Measurements from ENCODE around the gene SPDEF. TPM values are rescaled to one million over a fixed set of nuclear protein-coding genes. Genes with fewer than 3 reads are reported as not detected.

Gene SPDEF
- total and polyA plus RNA-seq, 2 donors from 2014 or later = 0.19 TPM; not detected in 1

GRCh38 chr6:34601706-34602105, 45.6 kb upstream of the SPDEF start:
- intact Hi-C loops (cut with DNase I) = loop anchor here (10.0 kb wide), 1 partner anchor 407 kb away; no protein-coding TSS in a partner anchor
- Histone ChIP-seq H3K27me3 (ENCODE audit: control insufficient read depth, insufficient read depth, low read length) (no peaks in the 10 kb centered on the region), H3K9me3 (ENCODE audit: control insufficient read depth in 2 of 3, insufficient read depth in 1 of 3, low read length in 3 of 3) (no peaks in the 10 kb centered on the region), H3K36me3 (ENCODE audit: control insufficient read depth in 2 of 3, insufficient read depth in 3 of 3, low read length in 3 of 3) (peaks cover 0 to 5% (median 0%) of the 10 kb centered on the region in 3 donors), H3K27ac (ENCODE audit: low read depth in 2 of 2, low read length in 2 of 2) (no peak overlapping the region), H3K9ac (ENCODE audit: low read length in 3 of 3) (no peak overlapping the region), H3K4me1 (ENCODE audit: control insufficient read depth in 2 of 3, insufficient read depth in 2 of 3, low read depth in 1 of 3, low read length in 3 of 3) (peaks cover 0 to 13% (median 9%) of the 10 kb centered on the region in 3 donors), H3K4me3 (ENCODE audit: low read length in 3 of 3) (no peak overlapping the region)
- FAIRE-seq (no peak), DNase-seq (no peak)
- TF ChIP-seq CTCF (IDR thresholded peaks at IDR 0.05; ENCODE audit: borderline replicate concordance, extremely low read depth, insufficient read depth) = no peak

- Histone ChIP-seq H3K27ac (ENCODE audit: low read depth in 2 of 2, low read length in 2 of 2) (no peak overlapping the region), H3K9ac (ENCODE audit: low read length in 3 of 3) (no peak overlapping the region), H3K4me3 (ENCODE audit: low read length in 3 of 3) (no peak overlapping the region), H3K4me1 (ENCODE audit: control insufficient read depth in 2 of 3, insufficient read depth in 2 of 3, low read depth in 1 of 3, low read length in 3 of 3) (peaks cover 0 to 17% (median 9%) of the 10 kb centered on the region in 3 donors), H3K9me3 (ENCODE audit: control insufficient read depth in 2 of 3, insufficient read depth in 1 of 3, low read length in 3 of 3) (no peaks in the 10 kb centered on the region), H3K27me3 (ENCODE audit: control insufficient read depth, insufficient read depth, low read length) (no peaks in the 10 kb centered on the region), H3K36me3 (ENCODE audit: control insufficient read depth in 2 of 3, insufficient read depth in 3 of 3, low read length in 3 of 3) (peaks cover 0 to 5% (median 0%) of the 10 kb centered on the region in 3 donors)
- no peak for TF ChIP-seq CTCF (IDR thresholded peaks at IDR 0.05; ENCODE audit: borderline replicate concordance, extremely low read depth, insufficient read depth)
- DNase-seq = no peak
- no peak for FAIRE-seq
- intact Hi-C loops (cut with DNase I) = loop anchor here (10.0 kb wide), 1 partner anchor 406 kb away; no protein-coding TSS in a partner anchor
Observed at GRCh38 chr6:34600796-34601195, 44.7 kb upstream of the SPDEF start.

- no peak for FAIRE-seq
- Histone ChIP-seq H3K4me1 (ENCODE audit: control insufficient read depth in 2 of 3, insufficient read depth in 2 of 3, low read depth in 1 of 3, low read length in 3 of 3) (peaks cover 0 to 21% (median 9%) of the 10 kb centered on the region in 3 donors), H3K36me3 (ENCODE audit: control insufficient read depth in 2 of 3, insufficient read depth in 3 of 3, low read length in 3 of 3) (peaks cover 0 to 2% (median 0%) of the 10 kb centered on the region in 3 donors), H3K9me3 (ENCODE audit: control insufficient read depth in 2 of 3, insufficient read depth in 1 of 3, low read length in 3 of 3) (no peaks in the 10 kb centered on the region), H3K27me3 (ENCODE audit: control insufficient read depth, insufficient read depth, low read length) (no peaks in the 10 kb centered on the region), H3K27ac (ENCODE audit: low read depth in 2 of 2, low read length in 2 of 2) (no peak overlapping the region), H3K9ac (ENCODE audit: low read length in 3 of 3) (no peak overlapping the region), H3K4me3 (ENCODE audit: low read length in 3 of 3) (no peak overlapping the region)
- intact Hi-C loops (cut with DNase I) = loop anchor here (10.0 kb wide), 1 partner anchor 405 kb away; no protein-coding TSS in a partner anchor
- no peak for TF ChIP-seq CTCF (IDR thresholded peaks at IDR 0.05; ENCODE audit: borderline replicate concordance, extremely low read depth, insufficient read depth)
- no peak for DNase-seq
Observed at GRCh38 chr6:34600101-34600500, 44.0 kb upstream of the SPDEF start.

- Histone ChIP-seq H3K36me3 (ENCODE audit: control insufficient read depth in 2 of 3, insufficient read depth in 3 of 3, low read length in 3 of 3) (peaks cover 0 to 2% (median 0%) of the 10 kb centered on the region in 3 donors), H3K27me3 (ENCODE audit: control insufficient read depth, insufficient read depth, low read length) (no peaks in the 10 kb centered on the region), H3K9me3 (ENCODE audit: control insufficient read depth in 2 of 3, insufficient read depth in 1 of 3, low read length in 3 of 3) (no peaks in the 10 kb centered on the region), H3K27ac (ENCODE audit: low read depth in 2 of 2, low read length in 2 of 2) (no peak overlapping the region), H3K4me3 (ENCODE audit: low read length in 3 of 3) (no peak overlapping the region), H3K9ac (ENCODE audit: low read length in 3 of 3) (no peak overlapping the region), H3K4me1 (ENCODE audit: control insufficient read depth in 2 of 3, insufficient read depth in 2 of 3, low read depth in 1 of 3, low read length in 3 of 3) (peaks cover 0 to 23% (median 9%) of the 10 kb centered on the region in 3 donors)
- no peak for TF ChIP-seq CTCF (IDR thresholded peaks at IDR 0.05; ENCODE audit: borderline replicate concordance, extremely low read depth, insufficient read depth)
- FAIRE-seq (no peak), DNase-seq (no peak)
- intact Hi-C loops (cut with DNase I) = no loop called here
Observed at GRCh38 chr6:34598712-34599111, 42.6 kb upstream of the SPDEF start.

Measured in kidney (tissue), 14 donors.